Activated CD4-positive, CD25-positive, alpha-beta regulatory T cell treated with anti-CD3 and anti-CD28 coated beads, Interleukin-2, amount 50 U/mL, for 16 hours (primary cell): Measurements from ENCODE around the gene PRKAG2.

ENCODE experiments used
- DNase-seq: peaks from one replicate; pipeline ENCODE4 v3.0.0-alpha.2; 2020; ENCODE audit warnings: low read depth, low spot score

PRKAG2 gene

DNA sequence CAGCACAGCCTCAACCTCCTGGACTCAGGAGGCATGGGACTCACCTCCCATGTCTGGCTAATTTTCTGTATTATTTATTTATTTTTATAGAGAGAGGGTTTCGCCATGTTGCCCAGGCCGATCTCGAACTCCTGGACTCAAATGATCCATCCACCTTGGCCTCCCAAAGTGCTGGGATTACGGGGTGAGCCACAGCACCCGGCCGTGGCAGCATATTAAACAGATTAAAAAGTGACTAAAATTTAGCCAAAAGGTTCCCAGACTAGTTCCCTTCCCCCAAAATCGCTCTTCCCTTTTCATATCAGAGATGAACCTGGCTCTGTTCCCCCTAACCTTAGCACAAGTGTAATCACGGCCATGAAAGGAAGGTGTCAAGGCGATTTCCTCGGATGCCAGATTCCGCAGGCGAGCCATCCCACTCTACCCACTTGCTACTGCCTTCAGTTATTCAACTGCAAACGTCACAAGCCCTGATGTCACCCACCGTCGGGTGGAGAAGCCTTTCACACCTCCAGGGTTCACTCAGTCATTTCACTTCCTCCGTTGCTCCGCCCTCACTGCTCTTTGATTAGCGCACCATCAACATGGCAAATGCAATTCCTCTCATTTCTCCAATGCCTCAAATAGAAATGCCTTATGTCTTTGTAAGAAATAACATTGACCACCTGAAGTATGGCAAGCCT lies 252.5 kb downstream of the PRKAG2 start:
- no peak for DNase-seq

DNA sequence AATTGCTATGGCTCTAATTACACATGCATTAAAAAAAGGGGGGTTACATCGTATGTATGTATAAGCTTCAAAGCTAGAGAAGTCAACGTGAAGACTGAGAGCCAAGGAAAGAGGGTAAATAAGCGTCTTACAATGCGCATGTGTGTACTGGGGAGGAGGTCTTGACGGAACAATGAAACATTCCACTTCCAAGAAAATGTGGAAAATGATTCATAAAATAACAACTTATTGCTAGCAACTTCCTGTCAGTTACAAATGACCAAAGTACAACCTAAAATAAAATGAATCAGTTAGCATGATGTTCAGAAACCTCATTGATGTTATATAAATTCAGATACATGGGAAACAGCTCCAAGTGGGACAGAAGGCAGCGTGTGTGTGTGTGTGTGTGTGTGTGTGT lies 253.1 kb downstream of the PRKAG2 start:
- DNase-seq, result no peak

DNA sequence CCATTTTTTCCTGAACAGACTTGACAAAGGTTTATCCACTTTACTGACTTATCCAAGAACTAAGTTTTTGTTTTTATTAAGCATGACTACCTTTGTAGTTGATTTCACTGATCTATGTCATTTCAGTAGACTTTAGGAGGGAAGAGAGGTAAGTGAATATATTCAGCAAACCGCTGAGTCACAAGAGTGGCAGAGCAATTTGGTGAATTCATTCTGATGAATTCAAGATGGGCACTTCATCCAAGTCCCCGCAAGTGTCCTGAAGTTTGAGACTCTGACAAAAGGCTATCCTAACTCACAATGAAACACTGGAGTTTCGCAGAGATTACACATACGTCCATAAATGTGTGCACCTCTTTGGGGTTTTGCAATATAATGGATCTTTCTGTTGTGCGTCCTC lies 255.0 kb downstream of the PRKAG2 start:
- no peak for DNase-seq

DNA sequence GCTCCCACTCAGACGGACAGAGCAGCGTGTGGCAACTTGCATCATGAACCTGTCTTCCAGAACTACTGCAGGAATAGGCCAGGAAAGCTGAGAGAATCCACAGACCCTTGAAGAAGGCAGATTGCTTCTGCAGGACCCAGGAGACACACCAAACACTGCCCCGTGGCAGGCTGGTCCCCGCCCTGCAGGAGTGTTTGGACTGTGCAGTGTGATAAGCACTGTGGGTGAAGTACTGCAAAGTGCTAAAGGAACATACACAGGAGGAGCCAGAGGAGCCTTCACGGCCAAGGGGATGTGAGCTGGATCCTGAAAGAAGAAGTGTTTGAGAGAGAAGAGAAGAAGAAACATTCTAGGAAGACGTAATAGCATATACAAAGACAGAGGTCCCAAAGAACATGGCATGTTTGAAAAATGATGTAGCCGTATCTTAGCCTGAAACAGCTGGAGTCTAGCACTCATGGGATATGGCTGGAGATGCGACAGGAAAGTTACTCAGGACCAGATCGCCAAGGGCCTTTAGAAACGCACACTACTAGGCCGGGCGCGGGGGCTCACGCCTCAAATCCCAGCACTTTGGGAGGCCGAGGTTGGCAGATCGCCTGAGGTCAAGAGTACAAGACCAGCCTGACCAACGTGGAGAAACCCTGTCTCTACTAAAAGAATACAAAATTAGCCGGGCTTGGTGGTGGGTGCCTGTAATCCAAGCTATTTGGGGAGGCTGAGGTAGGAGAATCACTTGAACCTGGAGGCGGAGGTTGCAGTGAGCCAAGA lies 260.3 kb downstream of the PRKAG2 start:
- DNase-seq, result no peak

DNA sequence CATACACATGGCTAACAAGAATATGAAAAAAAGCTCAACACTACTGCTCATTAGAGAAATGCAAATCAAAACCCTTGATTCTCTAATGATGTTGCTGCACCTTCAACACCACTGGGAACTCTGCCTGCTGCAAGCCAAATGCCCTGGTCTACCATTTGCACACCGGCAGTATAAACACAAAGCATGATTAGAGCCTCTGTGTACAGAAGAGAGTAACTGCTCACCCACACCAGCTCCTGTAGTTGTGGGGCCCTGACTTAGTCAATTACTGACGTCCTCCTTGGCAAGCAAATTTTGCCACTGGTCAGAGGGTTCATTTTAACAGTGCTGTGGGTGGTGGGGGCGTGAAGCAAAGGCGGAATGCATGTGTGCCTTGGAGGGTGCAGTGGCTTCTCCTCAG lies 261.1 kb downstream of the PRKAG2 start:
- no peak for DNase-seq

DNA sequence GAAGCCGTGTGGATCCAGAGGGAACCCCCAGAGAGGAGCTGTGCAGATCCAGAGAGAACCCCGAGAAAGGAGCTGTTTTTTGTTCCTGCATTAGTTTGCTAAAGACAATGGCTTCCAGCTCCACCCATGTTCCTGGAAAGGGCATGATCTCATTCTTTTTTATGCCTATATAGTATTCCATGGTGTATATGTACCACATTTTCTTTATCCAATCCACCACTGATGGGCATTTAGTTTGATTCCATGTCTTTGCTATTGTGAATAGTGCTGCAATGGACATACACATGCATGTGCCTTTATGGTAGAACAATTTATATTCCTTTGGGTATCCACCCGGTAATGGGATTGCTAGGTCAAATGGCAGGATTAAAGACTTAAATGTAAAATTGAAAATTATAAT lies 261.9 kb downstream of the PRKAG2 start:
- no peak for DNase-seq

DNA sequence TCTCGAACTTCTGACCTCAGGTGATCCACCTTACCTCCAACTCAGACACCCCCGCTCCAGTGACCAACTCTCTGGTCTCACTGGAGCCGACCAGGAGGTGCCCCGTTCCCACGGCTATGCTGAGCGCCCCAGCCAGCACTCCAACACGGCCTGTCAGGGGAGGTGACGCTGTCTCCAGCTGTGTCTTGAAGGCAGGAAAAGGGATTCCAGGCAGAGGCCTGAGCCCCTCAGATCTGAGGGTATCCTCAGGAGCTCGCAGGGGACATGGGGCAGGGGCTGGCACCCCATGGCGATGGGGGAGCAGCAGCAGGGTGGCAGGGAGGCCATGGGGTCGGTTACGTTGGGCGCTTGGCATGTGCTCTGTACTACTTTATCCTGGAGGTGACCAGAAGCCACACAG lies 262.9 kb downstream of the PRKAG2 start:
- no peak for DNase-seq

DNA sequence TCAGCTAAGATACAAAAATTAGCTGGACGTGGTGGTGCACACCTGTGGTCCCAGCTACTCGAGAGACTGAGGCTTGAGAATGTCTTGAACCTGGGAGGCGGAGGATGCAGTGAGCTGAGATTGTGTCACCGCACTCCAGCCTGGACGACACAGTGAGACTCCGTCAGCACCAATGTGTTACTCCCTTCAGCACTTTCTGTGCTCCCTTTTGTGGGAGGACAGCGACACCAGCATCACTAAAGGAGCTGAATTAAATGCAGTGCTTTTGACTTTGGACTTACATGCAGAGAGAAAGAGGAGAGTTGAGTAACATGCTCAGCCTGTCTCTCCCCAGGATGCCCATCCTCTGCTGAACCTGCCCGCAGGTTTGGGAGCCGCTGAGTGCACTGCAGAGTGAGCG lies 265.0 kb downstream of the PRKAG2 start:
- DNase-seq, result no peak

DNA sequence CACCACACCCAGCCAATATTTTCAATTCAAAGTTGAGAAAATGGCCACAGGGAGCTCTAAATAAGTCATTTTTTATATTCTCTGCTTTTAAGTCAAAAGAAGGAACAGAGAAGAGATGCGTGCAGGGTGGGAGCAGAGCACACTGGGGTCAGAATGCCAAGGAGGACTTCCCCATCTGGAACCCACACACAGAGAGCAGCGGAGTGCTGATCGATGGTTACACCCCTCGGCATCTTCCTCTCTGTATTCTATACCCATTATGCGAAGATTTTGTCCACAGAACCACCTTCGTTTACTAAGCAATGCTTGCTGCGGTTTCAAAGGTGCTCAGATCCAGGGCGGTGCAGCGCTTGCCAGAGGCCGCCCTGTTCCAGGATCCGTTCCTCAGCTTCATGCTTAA lies 265.9 kb downstream of the PRKAG2 start:
- DNase-seq, result no peak

DNA sequence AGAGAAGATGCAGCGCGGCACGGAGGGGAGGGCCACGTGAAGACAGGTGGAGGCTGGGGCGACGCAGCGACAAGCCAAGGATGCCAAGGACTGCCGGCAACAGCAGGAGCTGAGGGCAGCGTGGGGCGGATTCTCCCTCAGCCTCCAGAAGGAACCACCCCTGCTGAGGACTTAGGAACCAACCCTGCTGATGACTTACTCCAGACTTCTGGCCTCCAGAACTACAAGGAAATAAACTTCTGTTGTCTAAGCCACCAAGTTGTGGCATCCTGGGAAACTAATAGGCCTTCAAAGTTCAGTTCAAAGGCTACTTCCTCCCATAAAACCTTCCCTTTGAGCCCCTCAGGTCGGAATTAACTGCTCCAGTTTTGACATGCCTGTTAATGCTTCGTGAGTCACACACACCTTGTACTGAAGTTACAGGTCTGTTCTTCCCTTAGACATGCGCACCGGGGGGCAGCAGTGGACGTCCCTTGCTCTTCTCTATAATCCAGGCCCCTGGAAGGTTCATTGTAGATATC lies 268.8 kb downstream of the PRKAG2 start:
- no peak for DNase-seq

DNA sequence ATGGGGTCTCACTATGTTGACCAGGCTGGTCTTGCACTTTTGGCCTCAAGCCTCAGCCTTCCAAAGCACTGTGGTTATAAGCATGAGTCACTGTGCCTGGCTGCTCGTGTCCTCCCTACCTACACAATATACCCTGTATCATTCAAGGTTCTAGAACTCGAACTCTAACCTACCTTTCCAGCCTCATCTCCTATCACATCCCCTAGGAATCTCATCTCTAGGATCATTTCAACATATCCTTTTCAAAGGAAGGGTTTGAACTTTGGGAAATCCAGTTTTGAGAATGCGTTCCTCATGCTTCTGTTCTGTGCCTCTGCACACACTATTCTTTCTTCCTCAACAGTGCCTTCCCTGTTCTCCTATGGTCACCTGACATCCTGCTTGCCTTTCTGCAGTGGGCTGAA lies 269.4 kb downstream of the PRKAG2 start:
- no peak for DNase-seq

DNA sequence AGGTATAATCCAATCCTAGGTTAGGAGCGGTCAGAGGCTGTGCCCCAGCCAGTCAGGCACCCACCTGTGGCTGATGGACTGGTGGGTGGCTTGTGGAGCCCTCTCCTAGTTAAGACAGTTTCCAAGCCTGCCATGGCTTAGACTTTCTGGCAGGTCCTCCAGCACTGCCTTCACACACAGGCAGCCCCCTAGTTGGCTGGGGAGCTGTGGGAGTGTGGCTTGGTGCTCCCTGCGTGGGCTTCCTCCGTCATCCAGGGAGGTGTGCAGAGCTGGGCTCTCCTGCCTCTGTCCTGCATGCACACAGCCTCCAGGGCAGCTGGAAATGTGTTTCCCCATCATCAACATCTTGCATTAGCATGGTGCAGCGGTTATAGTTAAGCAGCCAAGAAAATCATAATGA lies 273.0 kb downstream of the PRKAG2 start:
- no peak for DNase-seq

DNA sequence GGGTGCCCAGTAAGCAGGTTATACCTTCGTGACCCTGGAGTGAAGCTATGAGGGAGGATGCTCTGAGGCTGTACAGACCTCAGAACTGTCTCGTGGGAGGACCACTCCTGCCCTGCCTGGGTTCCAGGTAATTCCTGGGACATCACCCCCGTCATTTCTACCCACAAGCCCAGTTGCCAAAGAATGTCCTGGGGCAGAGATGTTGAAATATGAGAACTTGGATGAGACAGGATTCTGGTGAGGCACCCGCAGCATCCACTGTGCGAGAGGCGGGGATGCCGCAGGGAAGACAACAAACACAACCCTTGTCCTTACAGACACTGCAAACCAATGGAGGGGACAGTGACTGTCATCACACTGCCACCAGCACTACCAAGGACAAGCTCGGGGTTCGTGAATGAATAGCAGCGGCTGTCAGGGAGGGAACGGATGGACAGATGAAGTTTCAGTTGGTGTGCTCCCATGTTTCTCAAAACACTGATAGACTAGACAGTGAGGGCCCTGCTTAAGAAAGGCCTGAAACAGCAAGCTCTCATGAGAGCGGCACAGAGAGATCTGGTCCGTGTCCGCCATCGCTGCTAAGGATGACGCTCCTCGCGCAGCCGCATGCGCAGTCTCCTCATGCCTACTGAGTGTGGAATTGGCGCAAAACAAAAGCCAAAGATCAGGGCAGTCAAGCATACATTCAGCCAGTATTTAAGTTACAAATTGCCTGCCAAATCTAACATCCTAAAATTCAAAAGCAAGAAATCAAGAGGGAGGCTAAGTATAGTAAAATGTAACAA lies 275.2 kb downstream of the PRKAG2 start:
- DNase-seq, result no peak

DNA sequence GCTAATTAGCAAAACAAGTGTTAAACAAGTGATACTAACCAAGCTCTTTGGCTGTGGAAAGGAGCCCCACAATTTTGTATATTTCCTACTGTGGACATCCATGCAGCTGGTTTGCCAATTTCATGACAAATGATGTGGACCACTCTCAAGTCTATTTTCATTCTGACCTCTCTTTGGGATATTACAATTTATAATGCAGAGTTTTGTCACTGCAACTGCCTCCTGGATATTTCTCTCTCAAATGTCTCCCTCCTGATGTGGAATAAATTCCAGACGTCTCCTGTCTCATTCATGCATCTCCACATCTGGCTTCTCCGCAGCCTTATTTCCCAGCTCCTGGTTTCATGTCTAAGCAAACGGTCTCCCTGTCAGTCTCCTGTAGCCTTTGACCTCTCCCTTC lies 276.6 kb downstream of the PRKAG2 start:
- no peak for DNase-seq

DNA sequence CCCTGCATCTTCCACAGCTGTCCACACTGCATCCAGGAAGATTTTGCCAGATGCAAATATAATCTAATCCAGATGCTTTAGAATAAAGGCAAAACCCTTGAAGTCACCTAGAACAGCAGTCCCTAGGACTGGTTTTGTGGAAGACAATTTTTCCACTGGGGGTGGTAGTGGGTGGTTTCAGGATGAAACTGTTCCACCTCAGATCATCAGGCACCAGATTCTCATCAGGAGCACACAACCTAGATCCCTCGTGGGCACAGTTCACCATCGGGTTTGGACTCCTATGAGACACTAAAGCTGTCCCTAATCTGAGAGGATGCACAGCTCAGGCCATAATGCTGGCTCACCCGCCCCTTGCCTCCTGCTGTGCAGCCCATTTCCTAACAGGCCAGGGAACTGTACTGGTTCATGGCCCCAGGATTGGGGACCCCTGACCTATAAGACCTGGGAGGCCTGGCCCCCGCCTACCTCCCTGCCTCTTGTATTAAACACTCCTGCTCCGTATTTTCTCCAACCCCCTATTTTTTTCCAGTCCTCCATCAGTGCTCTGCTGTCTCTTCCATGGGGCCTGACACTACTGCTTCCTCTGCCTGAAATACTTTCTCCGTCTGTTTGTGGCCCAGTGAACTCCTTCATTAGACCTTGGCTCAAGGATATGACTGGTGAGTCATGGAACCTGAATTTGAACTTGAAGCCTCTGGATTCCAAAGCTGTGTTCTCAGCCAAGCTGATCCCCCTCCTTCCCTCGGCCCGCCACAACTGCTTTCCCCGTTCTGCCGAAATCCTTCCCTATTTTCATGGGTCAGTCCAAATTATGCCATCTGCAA lies 277.3 kb downstream of the PRKAG2 start:
- DNase-seq, result no peak

DNA sequence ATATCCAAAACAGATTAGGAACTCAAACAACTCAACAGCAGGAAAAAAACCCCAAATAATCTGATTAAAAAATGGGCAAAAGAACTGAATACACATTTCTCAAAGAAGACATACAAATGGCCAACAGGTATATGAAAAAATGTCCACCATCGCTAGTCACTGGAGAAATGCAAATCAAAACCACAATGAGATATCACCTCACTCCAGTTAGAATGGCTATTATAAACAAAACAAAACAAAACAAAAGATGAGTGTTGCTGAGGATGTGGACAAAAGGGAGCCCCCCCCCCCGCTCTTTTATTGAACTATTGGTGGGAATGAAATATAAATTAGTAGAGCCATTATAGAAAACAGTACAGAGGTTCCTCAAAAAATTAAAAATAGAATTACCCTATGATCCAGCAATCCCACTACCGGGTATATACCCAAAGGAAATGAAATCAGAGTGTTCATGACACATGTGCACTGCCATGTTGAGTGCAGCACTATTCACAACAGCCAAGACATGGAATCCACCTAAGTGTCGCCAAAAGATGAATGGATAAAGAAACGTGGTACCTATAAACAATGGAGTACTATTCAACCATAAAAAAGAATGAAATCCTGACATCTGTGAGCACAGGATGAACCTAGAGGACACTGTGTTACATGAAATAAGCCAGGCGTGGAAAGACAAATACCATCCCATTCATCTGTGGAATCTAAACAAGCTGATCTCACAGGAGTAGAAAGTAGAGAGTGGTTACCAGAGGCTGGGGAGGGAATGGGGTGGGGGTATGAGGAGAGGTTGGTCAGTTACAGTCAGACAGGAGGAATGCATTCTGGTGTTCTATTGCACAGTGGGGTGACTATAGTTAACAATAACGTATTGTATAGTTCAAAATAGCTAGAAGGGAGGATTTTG lies 279.1 kb downstream of the PRKAG2 start:
- no peak for DNase-seq

DNA sequence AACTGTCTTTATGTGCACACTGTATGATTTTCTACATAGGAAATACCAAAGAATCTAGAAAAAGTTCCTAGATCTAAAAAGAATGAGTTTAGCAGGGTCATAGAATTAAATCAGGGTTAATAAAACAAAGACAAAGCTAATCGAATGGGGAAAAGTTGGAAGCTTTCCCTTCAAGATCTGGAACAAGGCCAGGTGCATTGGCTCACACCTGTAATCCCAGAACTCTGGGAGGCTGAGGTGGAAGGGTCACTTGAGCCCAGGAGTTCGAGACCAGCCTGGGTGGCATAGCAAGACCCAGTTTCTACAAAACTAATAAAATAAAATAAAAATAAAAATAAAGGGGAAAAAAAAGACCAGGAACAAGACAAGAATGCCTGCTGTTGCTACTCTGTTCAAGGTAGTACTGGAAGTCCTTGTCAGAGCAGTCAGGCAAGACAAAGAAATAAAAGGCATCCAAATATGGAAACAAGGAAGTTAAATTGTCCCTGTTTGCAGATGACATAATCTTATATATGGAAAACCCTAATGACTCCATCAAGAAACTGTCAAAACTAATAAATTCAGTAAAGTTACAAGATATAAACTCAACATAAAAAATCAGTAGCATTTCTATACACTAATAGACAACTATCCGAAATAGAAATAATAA lies 281.1 kb downstream of the PRKAG2 start:
- no peak for DNase-seq

DNA sequence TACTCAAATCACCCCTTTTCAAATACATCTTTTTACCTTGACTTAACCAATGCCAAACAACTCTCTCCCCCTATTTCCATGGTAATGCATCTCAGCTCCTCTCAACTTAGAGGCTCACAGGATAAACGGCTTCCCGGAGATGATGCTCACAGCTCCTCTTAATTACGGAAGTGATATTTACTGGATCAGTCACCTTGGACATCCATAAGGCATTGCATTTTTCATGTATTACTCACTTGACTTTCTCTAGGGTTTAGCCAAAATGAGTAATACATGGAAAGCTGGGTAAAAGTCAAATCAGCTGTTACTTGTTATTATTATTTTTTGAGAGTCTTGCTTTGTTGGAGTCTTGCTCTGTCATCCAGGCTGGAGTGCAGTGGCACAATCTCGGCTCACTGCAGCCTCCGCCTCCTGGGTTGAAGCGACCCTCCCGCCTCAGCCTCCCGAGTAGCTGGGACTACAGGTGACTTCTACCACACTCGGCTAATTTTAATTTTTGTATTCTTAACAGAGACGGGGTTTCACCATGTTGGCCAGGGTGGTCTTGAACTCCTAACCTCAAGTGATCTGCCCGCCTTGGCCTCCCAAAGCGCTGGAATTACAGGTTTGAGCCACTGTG lies 283.9 kb downstream of the PRKAG2 start:
- DNase-seq, result no peak

DNA sequence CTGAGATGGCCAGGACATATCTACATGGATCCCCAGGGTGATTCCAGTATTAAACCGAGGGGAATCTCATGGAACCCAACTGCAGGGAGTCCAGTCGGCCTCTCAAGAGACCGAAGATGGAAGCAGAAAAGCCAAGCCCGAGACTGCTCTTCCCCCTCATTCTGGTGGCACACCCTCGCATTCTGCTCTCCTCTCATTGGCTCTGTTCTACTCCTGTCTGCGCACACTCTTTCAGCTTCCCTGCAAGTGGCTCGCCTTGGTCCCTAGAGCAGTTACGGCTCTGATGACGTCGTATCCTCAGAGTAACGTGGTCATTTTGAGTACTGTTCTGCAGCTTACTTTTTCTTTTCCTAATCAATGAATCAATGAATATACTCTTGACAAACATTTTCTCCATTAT lies 284.6 kb downstream of the PRKAG2 start:
- DNase-seq, result no peak

DNA sequence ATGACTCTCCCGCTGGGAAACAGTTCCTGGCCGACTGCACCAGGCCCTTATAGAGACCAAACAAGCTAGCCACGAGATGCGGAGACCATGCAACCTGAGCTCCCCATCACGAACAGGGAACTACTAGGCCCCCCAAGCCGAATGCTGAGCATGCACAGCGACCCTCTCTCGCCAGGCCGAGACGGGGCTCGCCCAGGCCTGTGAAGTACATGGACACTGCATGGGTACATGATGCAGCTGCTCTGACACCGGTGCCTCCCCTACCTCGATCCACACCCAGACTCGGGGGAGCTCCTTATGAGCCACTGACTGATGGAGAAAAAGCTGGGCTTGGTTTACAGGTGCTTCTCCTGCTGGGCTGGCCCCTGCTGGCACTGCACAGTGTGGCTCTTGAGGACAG lies 285.0 kb downstream of the PRKAG2 start:
- DNase-seq, result no peak
